22Rv1 (cell line): ENCODE results near the gene ZBTB20.

Experiments used
- CTCF ChIP-seq: fragments of 450-650 bp; IDR thresholded peaks from 2 replicates; pipeline ENCODE4 v1.5.1; 2017; ENCODE audit warnings: mild to moderate bottlenecking
- ZFX ChIP-seq: fragments of 450-650 bp; IDR thresholded peaks from 2 replicates; pipeline ENCODE4 v1.6.1; 2017; ENCODE audit warnings: antibody characterized with exemption, borderline replicate concordance

- TF ChIP-seq CTCF (no peak), ZFX (no peak)
These were observed 627.7 kb downstream of the ZBTB20 start for GRCh38 chr3:114519415-114519814.
